Activated B cell treated with CpG ODN at 0.5 μM for 24 hours (primary cell): Measurements from ENCODE around the gene CARD8. TPM values are rescaled to one million over a fixed set of nuclear protein-coding genes. Genes with fewer than 3 reads are reported as not detected.

ENCODE experiments used
- ATAC-seq: fragments of 200-7000 bp; cut with Tn5 transposase; one replicate; pipeline ENCODE4 v1.10.0; 2021; ENCODE audit warnings: low read depth, mild to moderate bottlenecking, moderate library complexity
- CTCF ChIA-PET: fragments of 350-600 bp; sonication (Branson Sonifier 250); formaldehyde crosslinking; loops from one replicate; lab custom pipeline; 2021; ENCODE audit warnings: antibody characterized with exemption; lab: Charles Lee
- POLR2A ChIA-PET: fragments of 350-600 bp; sonication (Branson Sonifier 250); formaldehyde crosslinking; loops from one replicate; lab custom pipeline; 2021; ENCODE audit warnings: antibody characterized with exemption; lab: Charles Lee
- DNase-seq: peaks from one replicate; pipeline ENCODE4 v3.0.0; 2022
- H3K27ac Mint-ChIP-seq: one replicate; pipeline ENCODE4 v1.8.0; 2020; ENCODE audit warnings: mixed read lengths
- H3K27me3 Mint-ChIP-seq: one replicate; pipeline ENCODE4 v1.8.0; 2021; ENCODE audit warnings: mixed read lengths
- H3K36me3 Mint-ChIP-seq: one replicate; pipeline ENCODE4 v1.8.0; 2021; ENCODE audit warnings: low read depth, mixed read lengths
- H3K4me1 Mint-ChIP-seq: one replicate; pipeline ENCODE4 v1.8.0; 2021; ENCODE audit warnings: mixed read lengths
- H3K4me3 Mint-ChIP-seq: one replicate; pipeline ENCODE4 v1.8.0; 2020; ENCODE audit warnings: mild to moderate bottlenecking, mixed read lengths
- H3K9me3 Mint-ChIP-seq: one replicate; pipeline ENCODE4 v1.8.0; 2020; ENCODE audit warnings: mixed read lengths
- CTCF ChIP-seq: fragments of 200-600 bp; IDR thresholded peaks from one replicate; pipeline ENCODE4 v1.8.0; 2022; ENCODE audit warnings: antibody characterized with exemption, mild to moderate bottlenecking
- intact Hi-C: fragments of 100-400 bp; cut with micrococcal nuclease; formaldehyde crosslinking; loops from one replicate; pipeline ENCODE4 v1.15.1; 2024
- total RNA-seq: library from RNA; stranded (reverse); gene quantifications from 2 replicates; pipeline ENCODE4 v1.2.3, GENCODE V29; 2022

The CARD8 gene
- total RNA-seq, 1 donor from 2014 or later: 103 TPM

GRCh38 chr19:48169939-48170803 is 85.5 kb downstream of the CARD8 start, which contains the start of the genes LIG1 and ZSWIM9:
LIG1 (minus strand) TSS chr19:48170344; CDS start chr19:48165566, 4,778 bp downstream.
ZSWIM9 (plus strand) TSS chr19:48170680; CDS start chr19:48171803, 1,123 bp downstream.
- TF ChIP-seq CTCF: no peak
- H3K27ac Mint-ChIP-seq: peak within 1 kb of the TSS; percentile 99
- H3K9me3 Mint-ChIP-seq: no peaks in the 10 kb centered on the region
- H3K36me3 Mint-ChIP-seq: peaks cover 37% of the 10 kb centered on the region
- ChIA-PET CTCF (interaction anchor here (1.0 to 1.3 kb wide), 2 partner anchors 17 to 24 kb away, joined by 3 to 4 read pairs; no protein-coding TSS in a partner anchor), POLR2A (interaction anchor here (0.6 to 2.9 kb wide), 22 partner anchors 16 to 1881 kb away, joined by 3 to 32 read pairs (median 6); partner anchors contain the start of genes CARD8, SYNGR4 and TMEM143)
- intact Hi-C loops: loop anchor here (1.0 to 2.0 kb wide), 6 partner anchors 34 to 343 kb away; partner anchors contain the start of genes CARD8 and SYNGR4
- ATAC-seq (peak; percentile 83), DNase-seq (peak; percentile 93)
- H3K4me3 Mint-ChIP-seq: peak within 1 kb of the TSS; percentile 100
- peaks cover 21% of the 10 kb centered on the region for H3K4me1 Mint-ChIP-seq
- H3K27me3 Mint-ChIP-seq: no peaks in the 10 kb centered on the region

DNA sequence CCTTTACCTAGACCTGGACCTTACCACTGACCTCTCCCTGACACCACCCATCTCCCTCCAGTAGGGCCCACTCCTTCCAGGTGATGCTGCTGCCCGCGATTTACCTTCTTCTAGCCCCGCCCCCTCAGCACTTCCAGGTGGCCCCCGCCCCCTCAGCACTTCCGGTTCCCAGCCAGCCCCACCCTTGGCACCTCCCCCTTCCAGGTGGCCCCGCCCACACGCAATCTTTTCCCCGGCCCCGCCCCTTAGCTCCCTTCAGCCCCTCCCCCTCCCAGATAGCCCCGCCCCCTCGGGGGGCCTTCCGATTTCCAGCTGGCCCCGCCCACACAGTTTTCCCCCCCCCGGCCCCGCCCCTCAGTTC is 86.2 kb downstream of the CARD8 start:
- peak; percentile 67 for ATAC-seq
- TF ChIP-seq CTCF: no peak
- H3K4me3 Mint-ChIP-seq: peak overlapping the region; percentile 100
- peaks cover 21% of the 10 kb centered on the region for H3K4me1 Mint-ChIP-seq
- POLR2A ChIA-PET: interaction anchor here (0.5 to 2.9 kb wide), 20 partner anchors 17 to 1881 kb away, joined by 3 to 32 read pairs (median 6); partner anchors contain the start of genes CARD8, SYNGR4 and TMEM143
- no peaks in the 10 kb centered on the region for H3K9me3 Mint-ChIP-seq
- DNase-seq: peak; percentile 85
- H3K27ac Mint-ChIP-seq: peak overlapping the region; percentile 99
- intact Hi-C loops: no loop called here
- no peaks in the 10 kb centered on the region for H3K27me3 Mint-ChIP-seq
- CTCF ChIA-PET: interaction anchor here (1.0 kb wide), 1 partner anchor 17 kb away, joined by 3 read pairs; no protein-coding TSS in a partner anchor
- H3K36me3 Mint-ChIP-seq: peaks cover 35% of the 10 kb centered on the region

GRCh38 chr19:48168689-48169088 is 87.0 kb downstream of the CARD8 start:
- H3K27me3 Mint-ChIP-seq: no peaks in the 10 kb centered on the region
- CTCF ChIA-PET: interaction anchor here (1.0 kb wide), 1 partner anchor 16 kb away, joined by 3 read pairs; no protein-coding TSS in a partner anchor
- H3K36me3 Mint-ChIP-seq: peaks cover 35% of the 10 kb centered on the region

DNA sequence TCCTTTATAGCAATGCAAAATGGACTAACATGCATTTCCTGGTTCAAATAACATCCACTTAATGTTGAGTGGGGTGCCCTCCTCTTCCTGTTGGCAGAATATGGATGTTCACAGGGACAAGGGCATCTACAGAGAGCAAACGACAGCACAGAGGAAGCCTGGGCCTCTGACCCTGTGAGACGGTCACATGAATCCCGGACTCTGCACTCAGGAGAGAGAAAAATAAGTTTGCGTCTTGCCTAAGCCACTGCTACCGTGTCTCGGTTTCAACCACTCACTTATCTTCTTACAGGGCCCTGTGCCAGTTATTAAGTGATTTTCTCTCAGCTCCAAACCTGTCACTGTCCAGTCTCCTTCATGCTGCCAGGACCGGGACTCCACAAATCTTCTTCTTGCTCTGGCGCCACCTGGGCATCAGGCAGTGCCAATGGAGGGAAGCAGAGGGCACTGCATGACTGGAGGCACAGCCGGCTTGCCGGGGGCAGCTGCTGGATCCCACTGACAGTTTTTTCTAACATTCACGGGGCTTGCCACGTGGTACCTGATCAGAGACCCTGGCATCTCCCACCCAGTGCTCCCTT is 97.4 kb downstream of the CARD8 start:
- Mint-ChIP-seq H3K4me1 (no peaks in the 10 kb centered on the region), H3K4me3 (no peak overlapping the region), H3K27ac (no peak overlapping the region), H3K9me3 (no peaks in the 10 kb centered on the region), H3K36me3 (peaks cover 68% of the 10 kb centered on the region), H3K27me3 (no peaks in the 10 kb centered on the region)
- DNase-seq (no peak), ATAC-seq (no peak)
- intact Hi-C loops: no loop called here
- TF ChIP-seq CTCF: no peak
- CTCF ChIA-PET: interaction anchor here (1.3 kb wide), 1 partner anchor 51 kb away, joined by 4 read pairs; no protein-coding TSS in a partner anchor
- POLR2A ChIA-PET: interaction anchor here (1.2 kb wide), 1 partner anchor 36 kb away, joined by 4 read pairs; no protein-coding TSS in a partner anchor

More at GRCh38 chr19:48168689-48169088, 87.0 kb downstream of the CARD8 start:
- no peak for TF ChIP-seq CTCF
- Mint-ChIP-seq H3K4me3 (no peak overlapping the region), H3K9me3 (no peaks in the 10 kb centered on the region), H3K27ac (peak overlapping the region; percentile 99), H3K4me1 (peaks cover 21% of the 10 kb centered on the region)
- no peak for ATAC-seq
- intact Hi-C loops: no loop called here
- POLR2A ChIA-PET: interaction anchor here (1.0 to 2.9 kb wide), 8 partner anchors 17 to 195 kb away, joined by 4 to 32 read pairs (median 8); partner anchors contain the start of genes CARD8, SYNGR4 and TMEM143
- no peak for DNase-seq

Other genes starting within 250 kb of the CARD8 start
- gene CABP5, start 211.8 kb downstream of the CARD8 start, total RNA-seq: not detected in 2 replicates
- gene PLA2G4C, start 145.1 kb downstream of the CARD8 start, total RNA-seq: 14.9 and 16.6 TPM in 2 replicates
- gene LIG1, start 85.6 kb downstream of the CARD8 start, total RNA-seq: 41.8 and 42.9 TPM in 2 replicates
- gene ZSWIM9, start 85.2 kb downstream of the CARD8 start, total RNA-seq: 5.7 and 8.6 TPM in 2 replicates
- 1.5 and 1.6 TPM in 2 replicates for gene ZNF114, start 14.2 kb upstream of the CARD8 start, total RNA-seq
- 309 and 320 TPM in 2 replicates for gene EMP3, start 69.6 kb upstream of the CARD8 start, total RNA-seq
- gene TMEM143, start 108.0 kb upstream of the CARD8 start, total RNA-seq: 10.2 and 10.5 TPM in 2 replicates
- gene SYNGR4, start 108.5 kb upstream of the CARD8 start, total RNA-seq: not detected in 2 replicates
- 50.8 and 51.9 TPM in 2 replicates for gene KDELR1, start 135.6 kb upstream of the CARD8 start, total RNA-seq
- 0.93 and 1.2 TPM in 2 replicates for gene GRIN2D, start 137.8 kb upstream of the CARD8 start, total RNA-seq
- 63.4 and 71.4 TPM in 2 replicates for gene GRWD1, start 190.1 kb upstream of the CARD8 start, total RNA-seq
- 1.7 and 2.2 TPM in 2 replicates for gene KCNJ14, start 199.7 kb upstream of the CARD8 start, total RNA-seq
- gene CYTH2, start 213.5 kb upstream of the CARD8 start, total RNA-seq: 35.6 and 40.5 TPM in 2 replicates